GM18868 (cell line): ENCODE data around the gene RAI14.
"Not testable (repeated sequence)": the region's sequence is repeated elsewhere in the genome, so short reads cannot be mapped to it uniquely, and the experiment has no call there.

ENCODE experiments used
- ATAC-seq: cut with Tn5 transposase; IDR thresholded peaks from one replicate; pipeline ENCODE4 v1.9.1; 2021; ENCODE audit warnings: mild to moderate bottlenecking, moderate library complexity; ENCODE audit not compliant: unreplicated experiment

Gene RAI14

DNA sequence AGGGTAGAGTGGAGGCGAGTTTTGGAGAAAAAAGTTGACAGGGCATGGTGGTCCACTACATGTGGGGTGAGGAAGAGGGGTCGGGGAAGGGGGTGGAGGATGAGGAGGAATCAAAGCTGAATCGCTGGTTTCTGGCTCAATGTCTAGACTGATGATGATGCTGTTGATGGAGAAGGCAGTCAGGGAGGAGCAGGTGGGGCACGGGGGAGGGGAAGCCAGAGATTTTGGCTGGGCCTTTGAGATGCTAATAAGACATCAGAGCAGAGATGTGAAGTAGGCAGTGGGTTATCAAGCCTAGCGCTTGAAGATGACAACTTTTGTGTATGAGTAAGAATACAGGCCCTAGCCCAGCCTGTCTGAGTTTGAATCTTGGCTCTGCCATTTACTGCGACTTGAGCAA lies 150.4 kb downstream of the RAI14 start:
- ATAC-seq, result no peak

DNA sequence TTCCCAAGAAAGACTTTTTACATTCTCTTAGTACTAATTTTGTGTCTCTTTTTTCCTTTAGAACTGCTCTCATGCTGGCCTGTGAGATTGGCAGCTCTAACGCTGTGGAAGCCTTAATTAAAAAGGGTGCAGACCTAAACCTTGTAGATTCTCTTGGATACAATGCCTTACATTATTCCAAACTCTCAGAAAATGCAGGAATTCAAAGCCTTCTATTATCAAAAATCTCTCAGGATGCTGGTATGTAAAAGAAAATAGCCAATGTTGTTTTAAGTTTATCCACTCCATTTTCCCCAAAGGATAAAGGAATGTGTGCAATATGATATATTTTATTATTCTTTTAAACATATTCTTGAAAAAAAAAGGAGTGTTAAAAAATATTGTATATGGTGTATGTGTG lies 155.6 kb downstream of the RAI14 start:
- ATAC-seq, result no peak

DNA sequence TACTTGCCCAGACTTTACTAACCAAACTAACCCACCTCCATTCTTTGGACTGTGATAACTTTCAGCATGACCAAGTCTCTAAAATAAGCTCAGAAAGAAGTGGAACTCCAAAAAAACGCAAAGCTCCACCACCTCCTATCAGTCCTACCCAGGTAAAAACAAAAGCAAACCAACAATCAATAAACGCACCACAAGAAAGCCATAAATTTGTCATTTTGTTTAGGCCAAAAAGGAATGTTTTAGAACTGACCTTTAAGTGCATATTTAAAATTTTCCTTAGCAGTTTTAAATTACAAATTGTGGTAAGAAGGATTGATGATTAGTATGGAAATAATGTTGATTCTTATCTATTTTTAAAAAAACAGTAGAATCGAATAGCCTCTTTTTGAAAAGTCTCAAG lies 157.4 kb downstream of the RAI14 start:
- no peak for ATAC-seq

DNA sequence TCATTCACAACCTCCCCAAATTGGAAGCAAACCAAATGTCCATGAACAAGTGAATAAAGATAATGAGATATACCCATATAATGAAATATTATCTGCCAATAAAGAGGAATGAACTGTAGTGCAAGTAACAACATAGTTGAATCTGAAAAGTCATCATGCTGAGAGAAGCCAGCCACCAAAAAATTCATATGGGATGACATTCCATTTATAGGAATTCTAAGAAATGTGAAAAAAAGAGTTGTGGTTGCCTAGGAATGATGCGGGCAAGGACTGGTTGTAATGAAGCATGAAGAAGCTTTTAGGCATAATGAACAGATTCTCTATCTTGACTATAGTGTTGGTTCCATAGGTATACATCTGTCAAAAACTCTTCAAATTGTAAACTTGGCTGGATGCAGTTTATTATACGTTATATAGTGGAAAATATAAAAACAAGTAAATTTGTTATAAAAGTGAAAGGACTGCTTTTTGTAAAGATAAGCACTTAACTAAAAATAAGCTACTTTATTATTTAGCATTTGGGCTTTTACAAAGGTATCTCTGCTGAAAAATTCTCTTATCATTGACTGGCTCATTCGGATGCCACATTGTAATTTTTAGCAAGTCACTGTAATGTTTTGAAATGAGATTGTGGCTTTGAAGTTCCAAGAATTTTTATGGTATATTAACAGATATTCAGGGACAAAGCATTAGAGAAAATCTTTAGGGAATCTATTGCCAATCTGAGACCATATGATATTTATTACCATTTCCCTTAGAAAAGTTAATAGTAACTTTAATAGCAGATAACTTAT lies 161.6 kb downstream of the RAI14 start:
- no peak for ATAC-seq

DNA sequence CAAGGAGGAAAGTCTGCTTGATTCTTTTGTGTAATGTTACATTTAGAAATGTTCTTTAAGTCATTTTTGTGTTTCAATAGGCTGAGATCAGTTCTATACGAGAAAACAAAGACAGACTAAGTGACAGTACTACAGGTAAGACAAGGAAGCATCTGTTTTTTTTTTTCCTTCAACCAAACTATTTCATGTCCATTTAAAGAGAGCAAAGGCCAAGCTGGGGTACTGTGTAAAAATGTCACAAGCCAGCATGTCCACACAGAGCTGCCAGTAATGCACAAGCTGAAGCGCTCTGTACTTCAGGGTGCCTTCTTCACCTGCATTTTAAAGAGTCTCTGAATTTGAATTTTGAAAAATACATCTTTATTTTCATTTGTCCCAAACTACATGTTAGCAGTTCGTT lies 162.6 kb downstream of the RAI14 start:
- ATAC-seq, result no peak

DNA sequence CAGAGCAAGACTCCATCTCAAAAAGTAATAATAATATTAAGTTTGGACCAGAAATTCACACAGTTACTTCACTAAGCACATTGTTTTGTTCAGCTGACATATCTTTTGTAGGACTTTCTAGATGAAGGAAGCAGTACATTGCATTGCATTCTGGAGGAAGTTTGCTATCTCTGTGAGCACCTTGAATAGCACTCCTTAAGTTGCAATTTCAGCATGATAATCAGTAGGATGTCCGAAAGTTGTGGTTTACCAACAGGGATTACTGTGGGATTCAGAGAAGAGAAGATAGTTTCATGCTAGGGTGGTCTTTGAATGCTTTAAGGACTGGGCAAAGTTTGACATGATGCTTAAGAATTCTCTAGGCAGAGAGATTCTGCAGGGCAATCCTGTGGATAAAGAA lies 164.5 kb downstream of the RAI14 start:
- ATAC-seq, result no peak

DNA sequence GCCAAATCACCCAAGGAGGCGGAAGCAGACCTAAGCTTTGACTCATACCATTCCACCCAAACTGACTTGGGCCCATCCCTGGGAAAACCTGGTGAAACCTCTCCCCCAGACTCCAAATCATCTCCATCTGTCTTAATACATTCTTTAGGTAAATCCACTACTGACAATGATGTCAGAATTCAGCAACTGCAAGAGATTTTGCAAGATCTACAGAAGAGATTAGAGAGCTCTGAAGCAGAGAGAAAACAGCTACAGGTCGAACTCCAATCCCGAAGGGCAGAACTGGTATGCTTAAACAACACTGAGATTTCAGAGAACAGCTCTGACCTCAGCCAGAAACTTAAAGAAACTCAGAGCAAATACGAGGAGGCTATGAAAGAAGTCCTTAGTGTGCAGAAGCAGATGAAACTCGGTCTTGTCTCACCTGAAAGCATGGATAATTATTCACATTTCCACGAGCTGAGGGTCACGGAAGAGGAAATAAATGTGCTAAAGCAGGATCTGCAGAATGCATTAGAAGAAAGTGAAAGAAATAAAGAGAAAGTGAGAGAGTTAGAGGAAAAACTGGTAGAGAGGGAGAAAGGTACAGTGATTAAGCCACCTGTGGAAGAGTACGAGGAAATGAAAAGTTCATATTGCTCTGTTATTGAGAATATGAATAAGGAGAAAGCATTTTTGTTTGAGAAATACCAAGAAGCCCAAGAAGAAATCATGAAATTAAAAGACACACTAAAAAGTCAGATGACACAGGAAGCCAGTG lies 167.0 kb downstream of the RAI14 start:
- ATAC-seq, result no peak

DNA sequence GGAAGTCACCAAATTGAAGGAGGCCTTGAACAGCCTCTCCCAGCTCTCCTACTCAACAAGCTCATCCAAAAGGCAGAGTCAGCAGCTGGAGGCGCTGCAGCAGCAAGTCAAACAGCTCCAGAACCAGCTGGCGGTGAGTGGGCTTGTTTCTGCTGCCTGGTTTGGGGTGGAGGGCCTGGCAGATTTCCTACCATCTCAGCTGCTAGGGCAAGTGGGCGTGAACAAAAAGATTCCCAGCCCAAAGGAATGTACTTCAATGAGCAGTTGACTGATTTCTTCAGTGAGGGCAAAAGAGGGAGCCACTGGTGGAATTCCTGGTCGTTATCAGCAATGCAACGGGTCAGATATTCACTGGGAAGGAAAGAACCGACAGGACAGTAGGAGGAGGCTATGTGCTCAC lies 170.2 kb downstream of the RAI14 start:
- no peak for ATAC-seq

DNA sequence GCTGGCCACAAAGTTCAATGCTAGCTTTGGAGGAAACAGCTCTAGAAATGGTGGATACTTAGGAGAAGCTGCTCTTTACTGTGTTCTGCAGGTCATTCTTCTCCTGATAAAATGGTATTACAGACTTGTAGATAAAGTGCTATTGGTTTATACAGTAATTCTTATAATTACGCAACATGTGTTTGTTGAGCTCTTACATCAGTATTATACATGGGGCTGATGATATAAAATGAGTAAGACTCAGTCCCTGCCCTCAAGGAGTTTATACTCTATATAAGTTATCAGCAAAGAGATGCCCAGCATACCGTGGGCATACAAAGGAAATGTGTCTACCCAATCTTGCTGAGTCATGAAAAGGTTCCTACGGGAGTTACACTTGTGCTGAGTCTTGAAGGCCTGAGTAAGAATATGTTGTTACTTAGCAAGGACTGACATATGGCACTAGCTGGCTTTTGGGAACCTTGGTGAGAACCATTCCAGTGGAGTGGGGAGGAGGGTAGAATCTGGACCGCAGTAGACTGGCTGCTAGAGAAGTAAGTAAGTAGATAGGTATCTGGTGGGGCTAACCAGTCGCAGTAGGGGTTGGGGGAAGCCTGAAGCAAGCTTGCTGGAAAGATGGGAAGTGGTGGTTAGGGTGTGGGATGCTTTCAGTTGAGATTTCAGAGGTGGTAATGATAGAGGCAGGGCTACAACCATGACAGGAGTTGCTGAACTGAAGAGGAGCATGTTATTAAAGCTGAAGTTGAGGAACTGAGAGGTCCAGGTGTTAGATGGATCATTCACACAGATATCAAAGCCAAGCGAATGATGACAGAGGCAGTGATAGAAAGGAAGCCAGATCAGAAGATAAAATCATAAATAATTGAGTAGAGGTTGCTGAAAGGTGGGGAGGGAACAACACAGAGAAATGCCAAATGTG lies 171.7 kb downstream of the RAI14 start:
- ATAC-seq, result no peak

DNA sequence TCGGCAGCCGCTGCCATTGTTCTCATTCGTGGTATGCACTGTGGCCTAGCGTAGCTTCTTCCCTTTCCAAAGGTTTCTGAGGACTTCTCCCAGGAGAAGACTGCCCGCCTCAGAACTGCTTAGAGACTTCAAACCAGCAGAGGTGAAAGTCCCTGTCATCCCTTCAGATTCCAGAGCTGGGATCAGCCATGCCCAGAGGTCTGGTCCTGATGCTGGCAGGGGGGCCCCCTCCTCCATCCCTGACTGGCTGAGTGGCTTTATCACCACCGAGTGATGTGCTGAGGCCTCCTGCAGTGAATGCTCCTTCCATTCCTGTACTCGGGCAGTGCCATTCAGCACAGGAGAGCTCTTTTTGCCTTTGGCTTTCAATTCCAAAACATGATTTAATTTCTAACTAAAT lies 174.7 kb downstream of the RAI14 start:
- ATAC-seq, result not testable (repeated sequence)

DNA sequence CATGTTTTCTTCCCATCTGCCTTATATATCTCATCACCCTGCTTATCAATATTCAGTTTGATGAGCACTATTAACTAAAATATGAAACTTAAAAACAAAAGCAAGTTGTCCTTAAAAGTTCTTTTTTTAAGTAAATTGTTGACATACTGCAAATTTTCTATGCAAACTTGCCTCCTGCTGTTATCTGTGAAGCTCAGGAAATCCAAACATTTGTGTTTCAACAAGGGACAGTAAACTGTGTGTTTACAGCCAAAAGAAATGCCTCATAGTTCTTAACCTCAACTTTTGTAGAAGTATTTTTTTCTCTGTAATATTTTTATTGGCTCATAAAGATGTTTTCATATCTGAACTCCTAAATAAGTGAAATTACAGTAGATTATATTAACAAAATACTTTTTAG lies 175.2 kb downstream of the RAI14 start:
- no peak for ATAC-seq

DNA sequence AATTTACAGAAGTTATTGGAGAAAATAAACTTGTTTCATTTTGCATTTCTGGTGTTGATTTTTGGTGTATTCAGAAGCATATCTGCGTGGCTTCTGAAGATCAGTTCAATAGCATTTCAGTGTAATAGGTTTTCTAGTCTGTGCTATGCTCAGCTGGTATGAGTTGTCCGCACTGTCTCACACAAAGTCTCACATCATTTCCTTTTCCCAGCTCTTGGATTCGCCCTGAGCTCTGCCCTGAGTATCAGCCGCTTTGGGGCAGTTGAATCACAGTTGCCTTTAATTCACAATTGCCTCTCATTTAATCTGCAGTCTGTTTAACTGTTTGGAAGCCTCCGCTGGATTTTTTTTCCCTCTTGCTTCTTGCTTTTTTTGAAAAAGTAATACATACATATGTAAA lies 176.4 kb downstream of the RAI14 start:
- ATAC-seq, result no peak

DNA sequence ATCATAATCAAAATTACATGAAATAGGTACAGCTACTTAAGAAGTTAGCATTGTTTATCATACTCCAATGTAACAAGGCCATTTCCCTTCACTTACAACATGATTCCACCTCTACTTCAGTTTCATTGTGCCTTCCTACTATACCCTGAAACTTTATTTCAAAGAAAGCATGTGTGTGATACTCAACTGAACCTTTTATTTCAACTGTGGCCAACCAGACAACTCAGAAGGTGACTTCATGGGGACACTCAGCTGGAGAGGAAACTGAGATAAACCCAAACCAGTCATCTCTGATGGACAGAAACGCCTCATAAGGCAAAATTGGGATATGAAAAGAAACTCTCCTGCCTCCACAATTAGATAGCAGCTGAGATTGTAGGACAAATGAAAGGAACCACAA lies 177.0 kb downstream of the RAI14 start:
- no peak for ATAC-seq

DNA sequence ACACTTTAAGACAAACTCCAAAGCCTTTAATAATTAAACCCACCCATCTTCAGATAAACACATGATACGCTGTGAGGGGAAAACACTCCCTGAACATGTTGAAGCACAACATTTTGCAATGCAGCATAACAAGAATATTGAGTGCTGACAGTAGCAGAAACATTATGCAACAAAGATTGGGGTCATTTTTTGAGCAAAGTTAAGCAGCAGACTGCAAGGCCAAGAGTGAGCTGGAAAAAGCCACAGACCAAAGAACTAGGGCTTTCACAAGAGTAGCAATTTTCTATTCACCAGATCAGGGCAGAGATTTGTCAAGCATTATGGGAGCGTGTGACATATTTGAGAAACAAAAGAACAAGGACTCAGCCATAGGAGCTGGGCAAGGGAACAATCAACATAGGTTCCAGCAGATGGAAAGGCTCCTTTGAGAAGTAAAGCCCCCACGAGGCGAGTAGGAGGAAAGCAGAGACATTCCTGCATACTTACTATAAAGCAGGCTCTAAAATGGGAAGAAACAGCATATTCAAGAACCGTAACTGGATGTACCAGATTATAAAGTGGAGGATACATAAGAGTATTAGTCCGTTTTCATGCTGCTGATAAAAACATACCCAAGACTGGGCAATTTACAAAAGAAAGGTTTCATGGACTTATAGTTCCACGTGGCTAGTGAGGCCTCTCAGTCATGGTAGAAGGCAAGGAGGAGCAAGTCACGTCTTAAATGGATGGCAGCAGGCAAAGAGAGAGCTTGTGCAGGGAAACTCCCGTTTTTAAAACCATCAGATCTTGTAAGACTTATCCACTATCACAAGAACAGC lies 178.1 kb downstream of the RAI14 start:
- no peak for ATAC-seq

DNA sequence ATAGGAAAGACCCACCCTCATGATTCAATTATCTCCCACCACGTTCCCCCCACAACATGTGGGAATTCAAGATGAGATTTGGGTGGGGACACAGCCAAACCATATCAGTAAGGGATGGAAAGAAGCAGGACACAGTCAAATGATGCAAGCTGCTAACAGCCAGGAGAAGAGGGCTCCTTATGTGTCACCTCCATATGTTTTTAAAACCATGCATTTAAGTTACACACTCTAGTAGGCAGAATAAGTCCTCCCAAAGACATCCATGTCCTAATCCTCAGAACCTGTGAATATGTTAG lies 178.6 kb downstream of the RAI14 start:
- no peak for ATAC-seq

DNA sequence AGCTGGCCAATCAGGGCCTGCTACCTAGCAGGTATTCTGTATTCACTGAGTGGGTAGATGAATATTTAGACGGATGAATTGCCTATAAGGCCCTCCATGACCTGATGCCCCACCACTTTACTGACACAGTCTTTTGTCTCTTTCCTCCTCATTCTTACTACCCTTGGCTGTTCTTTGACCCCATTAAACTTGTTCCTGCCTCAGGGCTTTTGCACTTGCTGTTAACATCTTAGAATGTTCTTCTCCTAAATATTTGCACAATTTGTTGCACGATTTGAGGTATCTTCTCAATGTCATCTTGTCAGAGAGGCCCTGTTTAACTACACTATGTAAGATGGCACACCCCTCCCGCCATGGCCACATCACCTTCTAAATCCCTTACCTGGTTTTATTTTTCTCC lies 179.5 kb downstream of the RAI14 start:
- no peak for ATAC-seq

DNA sequence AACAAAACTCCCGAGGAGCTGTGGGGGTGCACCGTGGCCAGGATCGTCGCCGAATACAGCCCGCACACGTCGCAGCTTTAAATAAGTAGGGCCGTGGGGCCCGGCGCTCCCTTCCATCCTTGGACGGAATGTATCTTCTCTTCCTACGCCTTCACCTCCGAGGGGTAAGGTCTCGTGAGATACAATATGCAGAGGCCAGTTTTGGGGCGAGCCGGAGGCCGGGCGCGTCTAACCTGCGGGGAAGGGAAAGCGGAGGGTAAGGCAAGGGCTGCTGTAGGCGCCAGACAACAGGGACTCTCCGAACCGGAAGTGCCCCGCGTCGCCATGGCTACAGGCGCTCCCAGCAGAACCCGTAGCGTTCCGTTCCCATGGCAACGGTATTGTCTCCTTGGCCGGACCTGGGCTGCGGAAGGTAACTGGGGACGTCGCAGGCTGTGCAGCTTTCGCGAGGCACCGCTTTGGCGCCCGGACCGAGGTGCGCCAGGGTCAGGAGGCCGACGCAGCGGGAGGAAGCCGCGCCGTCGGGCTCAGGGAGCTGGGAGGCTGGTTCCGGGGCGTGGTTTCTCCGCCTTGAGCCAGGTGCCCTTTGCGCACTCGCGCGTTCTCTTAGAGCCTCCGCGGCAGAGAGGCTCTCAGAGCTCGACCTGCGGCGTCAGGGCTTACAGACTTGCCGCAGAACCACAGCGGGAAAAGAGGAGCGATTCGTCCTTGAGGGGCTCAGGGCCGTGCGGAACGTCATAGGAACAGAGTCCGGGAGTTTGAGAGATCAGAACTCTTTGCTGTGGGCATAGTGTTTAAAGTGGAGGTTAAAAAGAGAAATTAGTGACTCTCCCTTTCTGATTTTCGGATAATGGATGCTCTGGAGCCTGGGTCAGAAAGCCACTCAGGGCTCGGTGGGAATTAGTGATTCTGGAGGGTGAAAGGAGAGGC lies 182.9 kb downstream of the RAI14 start, which contains the start of gene TTC23L:
Gene TTC23L, plus strand, starts transcription at position 380 of the 930 bp plus-strand sequence. CDS start 1,508 bp downstream, outside the sequence.
- peak; percentile 99 for ATAC-seq

DNA sequence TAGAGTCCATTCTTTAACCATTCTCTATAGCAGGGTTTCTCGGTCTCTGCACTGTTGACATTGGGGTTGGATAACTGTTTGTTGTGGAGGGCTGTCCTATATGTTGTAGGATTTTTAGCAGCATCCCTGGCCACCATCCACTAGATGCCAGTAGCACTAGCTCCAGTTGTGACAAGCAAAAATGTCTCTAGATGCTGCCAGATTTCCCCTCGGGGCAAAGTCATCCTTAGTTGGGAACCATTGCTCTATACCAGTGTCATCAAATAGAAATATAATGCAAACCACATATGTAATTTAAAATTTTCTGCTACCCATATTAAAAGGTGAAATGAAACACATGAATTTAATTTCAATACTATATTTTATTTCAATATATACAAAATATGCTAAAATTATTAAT lies 185.7 kb downstream of the RAI14 start:
- no peak for ATAC-seq

DNA sequence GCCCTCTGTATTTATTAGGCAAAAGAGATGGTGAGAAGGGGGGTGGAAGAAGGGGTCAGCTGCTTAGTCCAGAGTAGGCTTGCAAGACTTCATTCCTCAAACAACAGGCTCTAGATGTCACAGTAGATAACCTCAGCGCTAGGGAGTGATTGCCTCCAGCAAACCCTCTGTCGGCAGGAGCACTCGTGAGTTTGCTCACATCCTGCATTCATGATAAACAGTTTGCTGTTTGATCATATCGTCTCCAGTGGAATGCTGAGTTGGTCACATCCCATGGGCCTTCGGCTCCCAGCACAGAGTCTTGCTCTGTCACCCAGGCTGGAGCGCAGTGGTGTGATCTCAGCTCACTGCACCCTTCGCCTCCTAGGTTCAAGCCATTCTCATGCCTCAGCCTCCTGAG lies 186.4 kb downstream of the RAI14 start:
- ATAC-seq, result no peak

DNA sequence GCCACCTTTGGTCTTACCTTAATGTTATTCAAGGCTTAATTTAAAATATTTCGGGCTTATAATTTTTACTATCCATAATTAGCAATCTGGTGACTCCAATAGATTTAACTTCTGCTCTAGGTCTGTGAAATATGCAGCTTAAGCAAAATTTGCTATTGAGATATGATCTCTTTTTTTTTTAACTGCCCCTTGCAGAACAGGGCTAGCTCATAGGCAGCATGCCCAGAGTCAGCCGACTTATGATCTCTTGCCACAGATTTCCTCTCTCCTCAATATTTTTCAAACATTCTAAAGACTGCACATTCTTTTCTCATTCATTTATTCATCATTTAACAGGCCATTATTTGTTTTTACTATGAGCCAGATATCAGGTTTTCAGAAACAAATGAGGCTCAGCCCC lies 187.4 kb downstream of the RAI14 start:
- no peak for ATAC-seq
